AG04450 (cell line): ENCODE data around the gene WDR74. TPM values are rescaled to one million over a fixed set of nuclear protein-coding genes. Genes with fewer than 3 reads are reported as not detected.
"Not testable (repeated sequence)": the region's sequence is repeated elsewhere in the genome, so short reads cannot be mapped to it uniquely, and the experiment has no call there.

Experiments used
- CTCF ChIA-PET: fragments of 300-600, 350-600 bp; formaldehyde crosslinking; extraction: SDS; loops from one replicate; lab custom pipeline; 2022; ENCODE audit warnings: antibody characterized with exemption, inconsistent platforms; lab: Charles Lee
- POLR2A ChIA-PET: fragments of 350-600 bp; formaldehyde crosslinking; extraction: SDS; loops from one replicate; lab custom pipeline; 2021; ENCODE audit warnings: antibody characterized with exemption, inconsistent platforms; lab: Yijun Ruan, JAX
- DNase-seq: peaks from one replicate; pipeline ENCODE4 v3.0.0-alpha.2; 2011; ENCODE audit warnings: low read depth, low spot score
- H3K27ac ChIP-seq: one replicate; pipeline ENCODE4 v1.5.1; 2012; ENCODE audit warnings: low read depth, low read length, control low read depth
- H3K27me3 ChIP-seq: one replicate; pipeline ENCODE4 v1.6.0; 2012; ENCODE audit warnings: low read length; ENCODE audit not compliant: control insufficient read depth, insufficient read depth
- H3K4me3 ChIP-seq: 2 replicates; pipeline ENCODE4 v1.5.1; 2011; ENCODE audit warnings: mild to moderate bottlenecking, low read depth, low read length, control low read depth
- H3K9me3 ChIP-seq: 2 replicates; pipeline ENCODE4 v1.5.1; 2012; ENCODE audit warnings: low read length; ENCODE audit not compliant: control insufficient read depth, insufficient read depth
- CTCF ChIP-seq: IDR thresholded peaks from 2 replicates; pipeline ENCODE4 v1.5.1; 2011; ENCODE audit warnings: low read depth, low read length, control low read depth, inconsistent platforms
- polyA plus RNA-seq: library from polyadenylated mRNA; depleted of rRNA; stranded (reverse); fragments of >200 nt; gene quantifications from 2 replicates; pipeline ENCODE4 v1.2.3, GENCODE V29; 2011

Gene WDR74
- polyA plus RNA-seq, 1 experiment = 18.0 TPM

- Histone ChIP-seq H3K27me3 (no peaks in the 10 kb centered on the region), H3K27ac (peak within 1 kb of the TSS; percentile 99), H3K9me3 (no peaks in the 10 kb centered on the region; the same call in 1 of the 2 replicates), H3K4me3 (peak within 1 kb of the TSS; percentile 85)
- POLR2A ChIA-PET = interaction anchor here (0.6 to 2.8 kb wide), 27 partner anchors 9 to 1143 kb away, joined by 3 to 85 read pairs (median 7); partner anchors contain the start of genes C11orf98, CSKMT, HNRNPUL2 and NXF1
- DNase-seq = peak; percentile 97
- no peak for TF ChIP-seq CTCF
- CTCF ChIA-PET = interaction anchor here (0.5 to 2.5 kb wide), 5 partner anchors 43 to 725 kb away, joined by 3 to 11 read pairs (median 5); no protein-coding TSS in a partner anchor
Measured at GRCh38 chr11:62831520-62832335, 7.7 kb downstream of the WDR74 start, which contains the start of gene STX5. Gene STX5 (minus strand): TSS chr11:62832051. CDS start chr11:62831243, 808 bp downstream.

GRCh38 chr11:62830904-62831519 lies 8.4 kb downstream of the WDR74 start:
- POLR2A ChIA-PET = interaction anchor here (0.7 to 2.8 kb wide), 15 partner anchors 10 to 165 kb away, joined by 3 to 85 read pairs (median 7); partner anchors contain the start of genes C11orf98, CSKMT, HNRNPUL2 and NXF1
- H3K4me3 ChIP-seq = peak overlapping the region; percentile 85
- H3K9me3 ChIP-seq = no peaks in the 10 kb centered on the region; the same call in 1 of the 2 replicates
- H3K27ac ChIP-seq = peak overlapping the region; percentile 99
- H3K27me3 ChIP-seq = no peaks in the 10 kb centered on the region
- DNase-seq = no peak
- no peak for TF ChIP-seq CTCF
- CTCF ChIA-PET = interaction anchor here (0.5 to 1.6 kb wide), 2 partner anchors 43 to 45 kb away, joined by 7 to 9 read pairs; no protein-coding TSS in a partner anchor

GRCh38 chr11:62828130-62828529 lies 11.3 kb downstream of the WDR74 start:
- ChIA-PET POLR2A (interaction anchor here (1.0 to 1.3 kb wide), 2 partner anchors 13 to 163 kb away, joined by 3 read pairs; partner anchors contain the start of genes C11orf98 and CSKMT), CTCF (interaction anchor here (1.7 kb wide), 1 partner anchor 42 kb away, joined by 9 read pairs; no protein-coding TSS in a partner anchor)
- not testable (repeated sequence) for H3K9me3 ChIP-seq, H3K27me3 ChIP-seq, H3K27ac ChIP-seq, H3K4me3 ChIP-seq, DNase-seq

DNA sequence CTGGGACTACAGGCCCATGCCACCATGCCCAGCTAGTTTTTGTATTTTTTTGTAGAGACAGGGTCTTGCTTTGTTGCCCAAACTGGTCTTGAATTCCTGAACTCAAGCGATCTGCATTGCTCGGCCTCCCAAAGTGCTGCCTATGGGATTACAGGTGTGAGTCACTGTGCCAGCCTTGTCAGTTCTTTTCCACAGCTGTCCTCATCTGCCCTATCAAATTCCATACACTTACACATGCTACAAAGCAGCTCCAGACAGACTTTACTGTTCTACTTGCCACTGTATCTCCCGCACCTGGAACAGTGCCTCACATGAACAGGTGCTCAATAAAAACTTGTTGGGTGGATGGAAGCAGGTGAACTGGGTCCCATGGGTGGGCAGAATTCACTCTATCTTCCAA lies 15.7 kb downstream of the WDR74 start:
- no peaks in the 10 kb centered on the region for H3K9me3 ChIP-seq
- no peak overlapping the region for H3K4me3 ChIP-seq
- no peak for DNase-seq
- CTCF ChIA-PET = no interaction called here
- POLR2A ChIA-PET = interaction anchor here (1.6 kb wide), 1 partner anchor 16 kb away, joined by 6 read pairs; no protein-coding TSS in a partner anchor
- TF ChIP-seq CTCF = no peak
- no peak overlapping the region for H3K27ac ChIP-seq
- H3K27me3 ChIP-seq = no peaks in the 10 kb centered on the region

GRCh38 chr11:62817129-62817528 lies 22.3 kb downstream of the WDR74 start:
- Histone ChIP-seq H3K9me3 (no peaks in the 10 kb centered on the region), H3K27ac (no peak overlapping the region), H3K4me3 (no peak overlapping the region), H3K27me3 (no peaks in the 10 kb centered on the region)
- POLR2A ChIA-PET = interaction anchor here (1.0 kb wide), 1 partner anchor 13 kb away, joined by 3 read pairs; no protein-coding TSS in a partner anchor
- TF ChIP-seq CTCF = no peak
- CTCF ChIA-PET = interaction anchor here (1.4 to 2.8 kb wide), 2 partner anchors 31 to 67 kb away, joined by 4 to 13 read pairs; partner anchors contain the start of gene TMEM179B
- no peak for DNase-seq
